H1 (cell line): Measurements from ENCODE around the gene IGF2R. TPM values are rescaled to one million over a fixed set of nuclear protein-coding genes. Genes with fewer than 3 reads are reported as not detected.

Source experiments
- CTCF ChIA-PET: fragments of 300-600 bp; sonication (Branson Sonifier 250); formaldehyde crosslinking; loops from one replicate; lab custom pipeline; 2021; ENCODE audit not compliant: partially characterized antibody; lab: Charles Lee
- POLR2A ChIA-PET: fragments of 300-600 bp; sonication (Branson Sonifier 250); formaldehyde crosslinking; loops from one replicate; lab custom pipeline; 2021; ENCODE audit warnings: inconsistent platforms; ENCODE audit not compliant: partially characterized antibody; lab: Charles Lee
- DNase-seq, 2 experiments: peaks; one replicate each; pipeline versions ENCODE4 v3.0.0 to v3.0.0-alpha.2; 2010 to 2022; ENCODE audit warnings: low spot score in 2 of 2, low read depth in 1 of 2, mixed read lengths in 1 of 2
- FAIRE-seq: peaks from 2 replicates; lab custom pipeline; 2011; peaks lifted over from hg19 to GRCh38; lab: Jason Lieb, UNC
- H2AFZ ChIP-seq: 2 replicates; pipeline ENCODE4 v1.8.1; 2012; ENCODE audit warnings: low read length, inconsistent platforms
- H2AK5ac ChIP-seq: 2 replicates; pipeline ENCODE4 v1.6.1; 2013; ENCODE audit warnings: low read depth, low read length
- H2BK120ac ChIP-seq: replicated peaks from 2 replicates; pipeline ENCODE3; 2013; ENCODE audit warnings: low read depth, low read length, inconsistent platforms
- H2BK12ac ChIP-seq: 2 replicates; pipeline ENCODE4 v1.6.1; 2013; ENCODE audit warnings: low read depth, low read length
- H2BK15ac ChIP-seq: 2 replicates; pipeline ENCODE4 v1.6.1; 2013; ENCODE audit warnings: low read length
- H2BK20ac ChIP-seq: 2 replicates; pipeline ENCODE4 v1.6.1; 2013; ENCODE audit warnings: low read length
- H2BK5ac ChIP-seq: 2 replicates; pipeline ENCODE4 v1.6.1; 2013; ENCODE audit warnings: low read depth, low read length
- H3K14ac ChIP-seq: 2 replicates; pipeline ENCODE4 v1.6.1; 2013; ENCODE audit warnings: inconsistent platforms; ENCODE audit not compliant: insufficient read length
- H3K18ac ChIP-seq: 2 replicates; pipeline ENCODE4 v1.6.1; 2013; ENCODE audit warnings: low read length; ENCODE audit errors: extremely low read depth
- H3K23ac ChIP-seq: 2 replicates; pipeline ENCODE4 v1.6.1; 2013; ENCODE audit warnings: inconsistent platforms; ENCODE audit not compliant: insufficient read length
- H3K23me2 ChIP-seq: 2 replicates; pipeline ENCODE4 v1.6.1; 2013; ENCODE audit warnings: low read depth, low read length
- H3K27ac ChIP-seq: 2 replicates; pipeline ENCODE4 v1.6.1; 2011; ENCODE audit warnings: low read depth, low read length, inconsistent platforms
- H3K27me3 ChIP-seq, 4 experiments: replicated peaks in 1 of 4; 1 replicate in 1 of 4; 2 replicates in 3 of 4; pipeline versions ENCODE4 v1.6.1 to v1.8.1; 2011 to 2013; ENCODE audit warnings: low read length in 3 of 4, mild to moderate bottlenecking in 3 of 4, inconsistent platforms in 2 of 4, mixed read lengths in 2 of 4, moderate library complexity in 1 of 4; ENCODE audit not compliant: control insufficient read depth in 3 of 4, insufficient read depth in 3 of 4; ENCODE audit errors: extremely low read depth in 1 of 4
- H3K36me3 ChIP-seq, 4 experiments: 2 replicates each; pipeline versions ENCODE4 v1.6.1 to v1.8.1; 2011 to 2013; ENCODE audit warnings: mild to moderate bottlenecking in 4 of 4, low read length in 3 of 4, moderate library complexity in 2 of 4, control low read depth in 1 of 4, inconsistent platforms in 1 of 4; ENCODE audit not compliant: insufficient read depth in 4 of 4, control insufficient read depth in 2 of 4
- H3K4ac ChIP-seq: replicated peaks from 2 replicates; pipeline ENCODE3; 2013; ENCODE audit warnings: low read length, low read depth, mixed read lengths, inconsistent platforms; ENCODE audit not compliant: insufficient read length
- H3K4me1 ChIP-seq, 4 experiments: replicated peaks in 1 of 4; 1 replicate in 1 of 4; 2 replicates in 3 of 4; pipeline versions ENCODE4 v1.6.1 to v1.8.1; 2011 to 2013; ENCODE audit warnings: low read length in 3 of 4, inconsistent platforms in 2 of 4, mixed read lengths in 1 of 4; ENCODE audit not compliant: insufficient read depth in 4 of 4, control insufficient read depth in 3 of 4
- H3K4me2 ChIP-seq, 2 experiments: 2 replicates each; pipeline versions ENCODE4 v1.6.1 to v1.8.1; 2011 to 2013; ENCODE audit warnings: low read depth in 2 of 2, low read length in 2 of 2, control low read depth in 1 of 2, inconsistent platforms in 1 of 2, mild to moderate bottlenecking in 1 of 2; ENCODE audit not compliant: insufficient read depth in 1 of 2
- H3K4me3 ChIP-seq, 4 experiments: fragments of 200-600, 300-600 bp in 1 of 4; sonication (generic), shearing (Covaris generic), sonication (Bioruptor Twin) in 1 of 4; 2 replicates each; pipeline versions ENCODE4 v1.5.1 to v1.8.1; 2011 to 2016; ENCODE audit warnings: low read length in 4 of 4, low read depth in 3 of 4, control low read depth in 2 of 4, inconsistent platforms in 2 of 4, mild to moderate bottlenecking in 2 of 4, mixed read lengths in 1 of 4, moderate library complexity in 1 of 4; ENCODE audit not compliant: insufficient read depth in 2 of 4; ENCODE audit errors: extremely low read depth in 1 of 4
- H3K56ac ChIP-seq: replicated peaks from 2 replicates; pipeline ENCODE3; 2013; ENCODE audit warnings: low read depth, mild to moderate bottlenecking, mixed read lengths, low read length, inconsistent platforms; ENCODE audit not compliant: insufficient read length
- H3K79me1 ChIP-seq: 2 replicates; pipeline ENCODE4 v1.6.1; 2013; ENCODE audit warnings: low read depth, low read length, control low read depth
- H3K79me2 ChIP-seq, 2 experiments: 2 replicates each; pipeline versions ENCODE4 v1.6.1 to v1.8.1; 2012 to 2013; ENCODE audit warnings: low read length in 2 of 2, mild to moderate bottlenecking in 2 of 2, inconsistent platforms in 1 of 2; ENCODE audit not compliant: insufficient read depth in 2 of 2, control insufficient read depth in 1 of 2
- H3K9ac ChIP-seq, 4 experiments: replicated peaks in 1 of 4; 1 replicate in 1 of 4; 2 replicates in 3 of 4; pipeline versions ENCODE4 v1.6.1 to v1.8.1; 2011 to 2013; ENCODE audit warnings: low read depth in 3 of 4, low read length in 3 of 4, control low read depth in 2 of 4, mild to moderate bottlenecking in 2 of 4, moderate library complexity in 2 of 4, inconsistent platforms in 1 of 4; ENCODE audit errors: extremely low read depth in 1 of 4
- H3K9me3 ChIP-seq, 2 experiments: 2 replicates each; pipeline versions ENCODE4 v1.6.1 to v1.8.1; 2012 to 2013; ENCODE audit warnings: mild to moderate bottlenecking in 2 of 2, moderate library complexity in 2 of 2, control low read depth in 1 of 2, inconsistent platforms in 1 of 2, low read depth in 1 of 2, low read length in 1 of 2, mixed read lengths in 1 of 2; ENCODE audit not compliant: insufficient read depth in 2 of 2
- H4K20me1 ChIP-seq, 2 experiments: replicated peaks in 1 of 2; 2 replicates each; pipeline versions ENCODE3 to v1.8.1; 2011 to 2013; ENCODE audit warnings: inconsistent platforms in 2 of 2, low read length in 2 of 2, mild to moderate bottlenecking in 1 of 2; ENCODE audit not compliant: insufficient read depth in 2 of 2, control insufficient read depth in 1 of 2
- H4K5ac ChIP-seq: 2 replicates; pipeline ENCODE4 v1.6.1; 2013; ENCODE audit warnings: low read length, low read depth, mixed read lengths, inconsistent platforms; ENCODE audit not compliant: insufficient read length
- H4K8ac ChIP-seq: 2 replicates; pipeline ENCODE4 v1.8.0; 2013; ENCODE audit warnings: mild to moderate bottlenecking, moderate library complexity, low read length, inconsistent platforms; ENCODE audit not compliant: insufficient read depth; ENCODE audit errors: extremely low read depth
- H4K91ac ChIP-seq: replicated peaks from 2 replicates; pipeline ENCODE3; 2013; ENCODE audit warnings: low read length, mixed read lengths, inconsistent platforms; ENCODE audit not compliant: insufficient read length
- EP300 ChIP-seq, 2 experiments: IDR thresholded peaks; 1 replicate in 1 of 2; 2 replicates in 1 of 2; pipeline ENCODE4 v1.6.1; 2011 to 2012; ENCODE audit warnings: low read depth in 2 of 2, low read length in 2 of 2, mild to moderate bottlenecking in 2 of 2, borderline replicate concordance in 1 of 2, inconsistent platforms in 1 of 2, moderate library complexity in 1 of 2
- HDAC6 ChIP-seq: IDR thresholded peaks from one replicate; pipeline ENCODE4 v1.7.1; 2012; ENCODE audit warnings: low read depth, mild to moderate bottlenecking, inconsistent platforms, low read length, moderate library complexity
- PHF8 ChIP-seq: fragments of 200-600 bp; sonication (generic); conservative IDR thresholded peaks from 2 replicates; pipeline ENCODE4 v1.7.1; 2012; ENCODE audit warnings: low read depth, mild to moderate bottlenecking, inconsistent platforms, low read length, moderate library complexity
- POLR2A ChIP-seq, 2 experiments: IDR thresholded peaks; 1 replicate in 1 of 2; 2 replicates in 1 of 2; pipeline ENCODE4 v1.6.1; 2011; ENCODE audit warnings: low read depth in 2 of 2, low read length in 2 of 2, mild to moderate bottlenecking in 2 of 2; ENCODE audit errors: control extremely low read depth in 1 of 2
- SP1 ChIP-seq: IDR thresholded peaks from 2 replicates; pipeline ENCODE4 v1.6.1; 2011; ENCODE audit warnings: low read depth, low read length
- TAF1 ChIP-seq: IDR thresholded peaks from 2 replicates; pipeline ENCODE4 v1.6.1; 2011; ENCODE audit warnings: mild to moderate bottlenecking, low read depth, low read length
- TCF12 ChIP-seq: IDR thresholded peaks from 2 replicates; pipeline ENCODE4 v1.6.1; 2011; ENCODE audit warnings: low read depth, mild to moderate bottlenecking, low read length
- WGBS, 2 experiments: shearing (Covaris generic) in 1 of 2; methylation state at CpG; one replicate each; pipeline versions ENCODE4 v1.1.6 to v1.1.7; 2013 to 2015; ENCODE audit warnings: low lambda C conversion rate in 2 of 2, mixed read lengths in 2 of 2, inconsistent platforms in 1 of 2, low coverage in 1 of 2, missing lambda C conversion rate in 1 of 2; ENCODE audit not compliant: insufficient replicate concordance in 2 of 2, insufficient coverage in 1 of 2, insufficient read length in 1 of 2; ENCODE audit errors: extremely low coverage in 1 of 2, missing lambda C conversion rate in 1 of 2; 5-methylcytosine and 5-hydroxymethylcytosine counted together
- polyA plus RNA-seq, 7 experiments: library from polyadenylated mRNA; depleted of rRNA in 3 of 7; stranded (reverse) in 5 of 7; unstranded in 2 of 7; fragments of >200 nt in 5 of 7; fragments of 200-250 nt in 2 of 7; gene quantifications; 1 replicate in 5 of 7; 2 replicates in 1 of 7; 4 replicates in 1 of 7; pipeline versions ENCODE4 v1.2.1 to v1.2.3, GENCODE V29; 2011 to 2013; ENCODE audit warnings: missing spikeins in 2 of 7, mixed read lengths in 2 of 7
- total RNA-seq: library from RNA; stranded (reverse); fragmentation: NEBNext Ultra II Directional; extraction: Animal tissue kit (Norgen Biotek cat#: 25700); gene quantifications from 2 replicates; pipeline ENCODE4 v1.2.1, GENCODE V29; 2021
- TF ChIP-seq, protein P1 (sequence below): IDR thresholded peaks from 2 replicates; pipeline ENCODE4 v1.6.1; 2012; ENCODE audit warnings: inconsistent platforms

The IGF2R gene
- total and polyA plus RNA-seq, 2 of the 8 experiments (the other 6 are each of a cell fraction or from before 2014, with no cell fraction given) = 20.6 to 74.1 TPM

DNA sequence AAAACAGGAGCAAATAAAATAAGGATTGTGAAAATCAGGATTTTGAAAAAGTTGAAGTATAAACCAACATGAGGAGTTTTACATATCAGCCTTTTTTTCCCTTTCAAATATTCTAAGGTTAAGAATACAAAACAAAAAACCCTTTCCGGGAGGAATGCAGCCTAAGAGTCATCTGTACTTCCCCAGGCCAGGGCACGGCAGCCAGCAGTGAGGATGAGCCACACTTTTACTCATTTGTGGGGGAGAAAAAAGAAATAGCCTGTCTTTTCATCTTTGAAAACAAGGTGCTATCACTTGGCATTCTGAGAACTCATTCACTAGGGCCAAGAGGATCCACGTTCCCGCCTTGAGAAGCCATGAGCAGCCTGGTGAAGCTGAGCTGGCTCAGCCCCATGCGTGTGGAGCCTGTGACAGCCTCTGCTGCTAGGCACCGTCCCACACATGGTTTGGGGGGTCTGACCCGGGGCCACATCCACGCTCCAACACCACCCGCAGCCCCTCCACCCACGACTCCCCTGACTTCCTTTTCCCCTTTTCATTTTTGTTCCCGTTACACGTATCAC, 164.0 kb downstream of the IGF2R start:
- FAIRE-seq = no peak
- Histone ChIP-seq H3K79me1 (no peaks in the 10 kb centered on the region), H3K27ac (no peak overlapping the region), H3K27me3 (no peaks in the 10 kb centered on the region; a peak in 1 of 7 replicates), H2BK20ac (0 out of 2 replicates have a peak overlapping the region, but pooled peaks have one; percentile 21), H3K4me1 (peaks cover 7 to 26% (median 13%) of the 10 kb centered on the region in 4 experiments), H3K23me2 (no peaks in the 10 kb centered on the region), H3K18ac (no peak overlapping the region; the same call in none of the 2 replicates), H3K79me2 (no peaks in the 10 kb centered on the region), H4K8ac (no peak overlapping the region), H3K4me3 (0 out of 8 replicates have a peak overlapping the region, but pooled peaks of 1 of the 4 experiments have one; percentile 8), H3K9ac (no peak overlapping the region), H4K91ac (peak overlapping the region; percentile 87), H2BK12ac (peak overlapping the region; percentile 68; the same call in 1 of the 2 replicates), H2BK5ac (no peak overlapping the region), H3K36me3 (no peaks in the 10 kb centered on the region), H3K56ac (no peak overlapping the region), H2AFZ (no peak overlapping the region), H4K5ac (no peak overlapping the region), H2BK120ac (no peak overlapping the region), H3K23ac (no peak overlapping the region), H3K4ac (no peak overlapping the region), H2BK15ac (no peak overlapping the region), H2AK5ac (no peak overlapping the region), H3K9me3 (no peaks in the 10 kb centered on the region), H3K14ac (no peak overlapping the region), H4K20me1 (no peaks in the 10 kb centered on the region), H3K4me2 (peak overlapping the region; percentile 1 to 35; a peak in 2 of 4 replicates)
- ChIA-PET POLR2A (no interaction called here), CTCF (interaction anchor here (1.4 kb wide), 1 partner anchor 60 kb away, joined by 5 read pairs; no protein-coding TSS in a partner anchor)
- DNase-seq = no peak
- WGBS, 2 experiments = 71% methylated on average over 12 of the region's 12 CpGs; no CpG with 5 or more reads in 1 of the 2 experiments
- TF ChIP-seq HDAC6 (no peak), PHF8 (no peak), TCF12 (no peak), POLR2A (IDR thresholded peaks at IDR 0.05; ENCODE audit: control extremely low read depth in 1 of 2, low read depth in 2 of 2, low read length in 2 of 2) (no peak), SP1 (no peak), EP300 (IDR thresholded peaks at IDR 0.05; ENCODE audit: borderline replicate concordance in 1 of 2, low read depth in 2 of 2, low read length in 2 of 2) (no peak), TAF1 (no peak)
- TF ChIP-seq, protein P1, sequence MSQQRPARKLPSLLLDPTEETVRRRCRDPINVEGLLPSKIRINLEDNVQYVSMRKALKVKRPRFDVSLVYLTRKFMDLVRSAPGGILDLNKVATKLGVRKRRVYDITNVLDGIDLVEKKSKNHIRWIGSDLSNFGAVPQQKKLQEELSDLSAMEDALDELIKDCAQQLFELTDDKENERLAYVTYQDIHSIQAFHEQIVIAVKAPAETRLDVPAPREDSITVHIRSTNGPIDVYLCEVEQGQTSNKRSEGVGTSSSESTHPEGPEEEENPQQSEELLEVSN = peak; percentile 45; the same call in 1 of the 2 replicates
